GM18517 (cell line): ENCODE results near the gene POLA1.

ENCODE experiments used
- ATAC-seq: cut with Tn5 transposase; IDR thresholded peaks from one replicate; pipeline ENCODE4 v1.9.1; 2021; ENCODE audit warnings: mild to moderate bottlenecking, moderate library complexity; ENCODE audit not compliant: unreplicated experiment

Gene POLA1

GRCh38 chrX:25006586-25007058 is 312.9 kb downstream of the POLA1 start:
- ATAC-seq = no peak

GRCh38 chrX:25007059-25008053 is 313.6 kb downstream of the POLA1 start:
- no peak for ATAC-seq

- ATAC-seq = no peak
Measured at GRCh38 chrX:25009407-25009806, 315.7 kb downstream of the POLA1 start.

- ATAC-seq = no peak
Measured at GRCh38 chrX:25010784-25011588, 317.3 kb downstream of the POLA1 start.

GRCh38 chrX:25011589-25012432 is 318.1 kb downstream of the POLA1 start:
- ATAC-seq = no peak

- no peak for ATAC-seq
Measured at GRCh38 chrX:25012433-25012735, 318.7 kb downstream of the POLA1 start.

- no peak for ATAC-seq
Measured at GRCh38 chrX:25012793-25013631, 319.3 kb downstream of the POLA1 start.

GRCh38 chrX:25013632-25014365 is 320.1 kb downstream of the POLA1 start:
- ATAC-seq = no peak

GRCh38 chrX:25014366-25014838 is 320.7 kb downstream of the POLA1 start:
- no peak for ATAC-seq

GRCh38 chrX:25015486-25016360 is 322.0 kb downstream of the POLA1 start, which contains the start of gene ARX:
Gene ARX, minus strand, starts transcription at chrX:25015965. Its CDS starts 228 bp downstream, at chrX:25015737.
- ATAC-seq = no peak

- no peak for ATAC-seq
Measured at GRCh38 chrX:25016361-25016671, 322.6 kb downstream of the POLA1 start.

- no peak for ATAC-seq
Measured at GRCh38 chrX:25016938-25017598, 323.4 kb downstream of the POLA1 start.

- no peak for ATAC-seq
Measured at GRCh38 chrX:25017667-25018247, 324.0 kb downstream of the POLA1 start.

GRCh38 chrX:25018682-25019081 is 325.0 kb downstream of the POLA1 start:
- ATAC-seq = no peak

- ATAC-seq = no peak
Measured at GRCh38 chrX:25019707-25020390, 326.1 kb downstream of the POLA1 start.

- ATAC-seq = no peak
Measured at GRCh38 chrX:25020391-25020904, 326.7 kb downstream of the POLA1 start.
